H7 (cell line): Measurements from ENCODE around the gene TMEM208. TPM values are rescaled to one million over a fixed set of nuclear protein-coding genes. Genes with fewer than 3 reads are reported as not detected.

Experiments
- DNase-seq: peaks from one replicate; pipeline ENCODE4 v3.0.0; 2012
- H3K27me3 ChIP-seq: 2 replicates; pipeline ENCODE4 v1.6.0; 2011; ENCODE audit warnings: mild to moderate bottlenecking, low read length; ENCODE audit not compliant: control insufficient read depth, insufficient read depth
- H3K36me3 ChIP-seq: replicated peaks from 2 replicates; pipeline ENCODE4 v1.5.1; 2011; ENCODE audit warnings: low read length; ENCODE audit not compliant: control insufficient read depth, insufficient read depth
- H3K4me3 ChIP-seq: 2 replicates; pipeline ENCODE4 v1.5.1; 2011; ENCODE audit warnings: low read depth, mild to moderate bottlenecking, control low read depth, low read length, moderate library complexity; ENCODE audit not compliant: insufficient read depth
- total RNA-seq: library from RNA; depleted of rRNA; stranded (reverse); fragments of >200 nt; shearing (Covaris generic); gene quantifications from 2 replicates; pipeline ENCODE4 v1.2.3, GENCODE V29; 2014; rRNA removed

The TMEM208 gene
- total RNA-seq, 1 experiment from 2014 or later = 27.3 TPM

DNA sequence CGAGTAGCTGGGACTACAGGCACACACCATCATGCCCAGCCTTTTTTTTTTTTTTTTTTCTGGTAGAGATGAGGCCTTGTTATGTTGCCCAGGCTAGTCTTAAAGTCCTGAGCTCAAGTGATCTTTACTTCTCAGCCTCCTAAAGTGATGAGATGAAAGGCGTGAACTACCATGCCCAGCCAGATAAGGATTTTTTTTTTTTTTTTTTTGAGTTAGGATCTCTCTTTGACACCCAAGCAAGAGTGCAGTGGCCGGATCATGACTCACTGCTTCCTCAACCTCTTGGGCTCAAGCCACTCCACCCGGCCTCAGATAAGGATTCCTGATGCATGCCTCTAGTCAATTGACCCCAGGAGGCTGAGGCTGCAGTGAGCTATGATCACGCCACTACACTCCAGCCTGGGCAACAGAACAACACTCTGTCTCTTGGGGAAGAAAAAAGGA, 41.2 kb downstream of the TMEM208 start:
- Histone ChIP-seq H3K36me3 (no peaks in the 10 kb centered on the region; the same call in 1 of the 2 replicates), H3K4me3 (no peak overlapping the region), H3K27me3 (no peaks in the 10 kb centered on the region)
- no peak for DNase-seq

GRCh38 chr16:67269766-67270165, 42.8 kb downstream of the TMEM208 start:
- H3K4me3 ChIP-seq = no peak overlapping the region
- H3K36me3 ChIP-seq = no peaks in the 10 kb centered on the region; the same call in 1 of the 2 replicates
- DNase-seq = no peak
- no peaks in the 10 kb centered on the region for H3K27me3 ChIP-seq

GRCh38 chr16:67270931-67271338, 44.0 kb downstream of the TMEM208 start:
- H3K27me3 ChIP-seq = no peaks in the 10 kb centered on the region
- H3K4me3 ChIP-seq = no peak overlapping the region
- DNase-seq = no peak
- H3K36me3 ChIP-seq = no peaks in the 10 kb centered on the region

- DNase-seq = no peak
- Histone ChIP-seq H3K27me3 (no peaks in the 10 kb centered on the region), H3K4me3 (no peak overlapping the region), H3K36me3 (no peaks in the 10 kb centered on the region)
These were observed 44.5 kb downstream of the TMEM208 start for GRCh38 chr16:67271446-67271845.

GRCh38 chr16:67275321-67275720, 48.4 kb downstream of the TMEM208 start:
- DNase-seq = no peak
- peaks cover 9% of the 10 kb centered on the region for H3K27me3 ChIP-seq
- H3K4me3 ChIP-seq = no peak overlapping the region
- H3K36me3 ChIP-seq = no peaks in the 10 kb centered on the region; the same call in 1 of the 2 replicates

DNA sequence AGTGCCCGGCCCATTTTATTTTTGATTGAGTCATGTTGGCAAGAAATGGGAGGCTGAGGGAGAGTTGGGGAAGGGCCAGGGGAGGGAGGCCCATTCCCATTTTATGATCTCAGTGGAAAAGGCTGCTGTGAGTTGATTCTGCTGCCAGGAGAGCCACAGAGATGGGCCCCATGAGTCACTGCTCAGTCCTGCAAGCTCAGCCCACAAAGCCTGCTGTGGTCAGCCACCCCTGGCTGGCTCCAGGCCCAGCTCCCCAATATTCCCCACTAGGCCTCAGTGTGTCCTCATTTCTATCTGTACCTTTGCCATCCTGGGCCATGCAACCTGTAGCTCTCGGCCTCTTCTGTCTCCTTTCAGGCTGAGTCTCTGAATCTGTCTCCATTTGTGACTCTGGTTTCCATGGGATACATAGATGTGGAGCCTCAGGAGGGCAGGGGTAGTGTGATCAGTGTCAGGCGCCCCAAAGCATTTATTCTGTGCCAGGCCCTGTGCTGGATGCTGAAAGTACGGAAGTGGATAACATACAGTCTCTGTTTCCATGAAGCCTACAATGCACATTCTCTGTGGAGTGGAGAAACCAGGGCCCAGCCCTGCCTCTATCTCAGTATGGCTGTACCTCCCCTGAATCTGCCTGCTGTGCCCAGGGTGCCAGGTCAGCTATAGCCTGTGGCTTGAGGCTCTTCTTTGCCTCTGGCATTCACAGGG, 50.5 kb downstream of the TMEM208 start:
- Histone ChIP-seq H3K36me3 (no peaks in the 10 kb centered on the region; the same call in 1 of the 2 replicates), H3K27me3 (peaks cover 9% of the 10 kb centered on the region), H3K4me3 (no peak overlapping the region)
- DNase-seq = no peak

- DNase-seq = no peak
These were observed 51.3 kb downstream of the TMEM208 start for GRCh38 chr16:67277999-67278772.

More at GRCh38 chr16:67277999-67278772, 51.3 kb downstream of the TMEM208 start:
- Histone ChIP-seq H3K4me3 (peak overlapping the region; percentile 67), H3K36me3 (no peaks in the 10 kb centered on the region; the same call in 1 of the 2 replicates), H3K27me3 (peaks cover 9% of the 10 kb centered on the region)

Other genes with a start within 250 kb of the TMEM208 start
- 0.07 and 0.45 TPM in 2 replicates for gene CES4A, start 238.5 kb upstream of the TMEM208 start, total RNA-seq
- 31.4 and 49.3 TPM in 2 replicates for gene CBFB, start 198.0 kb upstream of the TMEM208 start, total RNA-seq
- 24.1 and 32.1 TPM in 2 replicates for gene PHAF1, start 117.2 kb upstream of the TMEM208 start, total RNA-seq
- gene B3GNT9, start 76.1 kb upstream of the TMEM208 start, total RNA-seq = 7.6 and 8.7 TPM in 2 replicates
- 1.3 and 1.8 TPM in 2 replicates for gene TRADD, start 67.2 kb upstream of the TMEM208 start, total RNA-seq
- 0.67 and 0.73 TPM in 2 replicates for gene FBXL8, start 67.2 kb upstream of the TMEM208 start, total RNA-seq
- gene HSF4, start 62.4 kb upstream of the TMEM208 start, total RNA-seq = 1.6 and 4.0 TPM in 2 replicates
- gene NOL3, start 56.6 kb upstream of the TMEM208 start, total RNA-seq = 5.3 and 7.4 TPM in 2 replicates
- 16.2 and 18.9 TPM in 2 replicates for gene MATCAP1, start 43.2 kb upstream of the TMEM208 start, total RNA-seq
- gene EXOC3L1, start 37.0 kb upstream of the TMEM208 start, total RNA-seq = 3.6 and 4.8 TPM in 2 replicates
- gene E2F4, start 35.0 kb upstream of the TMEM208 start, total RNA-seq = 104 and 117 TPM in 2 replicates
- 10.4 and 11.4 TPM in 2 replicates for gene ELMO3, start 28.0 kb upstream of the TMEM208 start, total RNA-seq
- 22.4 and 37.4 TPM in 2 replicates for gene FHOD1, start 20.4 kb downstream of the TMEM208 start, total RNA-seq
- gene SLC9A5, start 21.8 kb downstream of the TMEM208 start, total RNA-seq = 1.6 and 2.5 TPM in 2 replicates
- gene PLEKHG4, start 52.4 kb downstream of the TMEM208 start, total RNA-seq = 9.6 and 15.0 TPM in 2 replicates
- gene KCTD19, start 99.6 kb downstream of the TMEM208 start, total RNA-seq = 0.89 and 2.1 TPM in 2 replicates
- gene LRRC36, start 99.7 kb downstream of the TMEM208 start, total RNA-seq = 0.44 TPM in 1 of 2 replicates, not detected in the other
- 0.44 and 0.80 TPM in 2 replicates for gene TPPP3, start 166.4 kb downstream of the TMEM208 start, total RNA-seq
- gene ZDHHC1, start 189.3 kb downstream of the TMEM208 start, total RNA-seq = 8.0 and 10.3 TPM in 2 replicates
- 25.1 and 35.1 TPM in 2 replicates for gene HSD11B2, start 204.0 kb downstream of the TMEM208 start, total RNA-seq